Activated CD8-positive, alpha-beta T cell treated with anti-CD3 and anti-CD28 coated beads, Interleukin-2, amount 10 ng/mL, durations not matched to agents 7 days and 5 days (primary cell): ENCODE data around the gene LRP1. TPM values are rescaled to one million over a fixed set of nuclear protein-coding genes. Genes with fewer than 3 reads are reported as not detected.

Source experiments
- ATAC-seq: fragments of 150-1000 bp; cut with Tn5 transposase; one replicate; pipeline ENCODE4 v1.10.0; 2021; ENCODE audit warnings: moderate library complexity
- CTCF ChIA-PET: fragments of 350-600 bp; sonication (Branson Sonifier 250); formaldehyde crosslinking; loops from one replicate; lab custom pipeline; 2021; ENCODE audit warnings: antibody characterized with exemption; lab: Charles Lee
- POLR2A ChIA-PET: fragments of 350-600 bp; sonication (Branson Sonifier 250); formaldehyde crosslinking; loops from one replicate; lab custom pipeline; 2021; ENCODE audit warnings: antibody characterized with exemption; lab: Charles Lee
- DNase-seq: peaks from one replicate; pipeline ENCODE4 v3.0.0-alpha.2; 2020
- H3K27ac Mint-ChIP-seq: one replicate; pipeline ENCODE4 v1.8.0; 2021; ENCODE audit warnings: mild to moderate bottlenecking, mixed read lengths
- H3K27me3 Mint-ChIP-seq: one replicate; pipeline ENCODE4 v1.8.0; 2021; ENCODE audit warnings: low read depth, mixed read lengths
- H3K36me3 Mint-ChIP-seq: one replicate; pipeline ENCODE4 v1.8.0; 2021; ENCODE audit warnings: low read depth, mixed read lengths
- H3K4me1 Mint-ChIP-seq: one replicate; pipeline ENCODE4 v1.8.0; 2021; ENCODE audit warnings: low read depth, mixed read lengths
- H3K4me3 Mint-ChIP-seq: one replicate; pipeline ENCODE4 v1.8.0; 2021; ENCODE audit warnings: mild to moderate bottlenecking, mixed read lengths
- H3K9me3 Mint-ChIP-seq: one replicate; pipeline ENCODE4 v1.8.0; 2022; ENCODE audit warnings: mixed read lengths; ENCODE audit not compliant: insufficient read depth
- total RNA-seq, 2 experiments: library from RNA; stranded (reverse); gene quantifications; one replicate each; pipeline ENCODE4 v1.2.3, GENCODE V29; 2021

Gene LRP1
- total RNA-seq, 2 experiments from 2014 or later = 0.39 to 0.40 TPM

DNA sequence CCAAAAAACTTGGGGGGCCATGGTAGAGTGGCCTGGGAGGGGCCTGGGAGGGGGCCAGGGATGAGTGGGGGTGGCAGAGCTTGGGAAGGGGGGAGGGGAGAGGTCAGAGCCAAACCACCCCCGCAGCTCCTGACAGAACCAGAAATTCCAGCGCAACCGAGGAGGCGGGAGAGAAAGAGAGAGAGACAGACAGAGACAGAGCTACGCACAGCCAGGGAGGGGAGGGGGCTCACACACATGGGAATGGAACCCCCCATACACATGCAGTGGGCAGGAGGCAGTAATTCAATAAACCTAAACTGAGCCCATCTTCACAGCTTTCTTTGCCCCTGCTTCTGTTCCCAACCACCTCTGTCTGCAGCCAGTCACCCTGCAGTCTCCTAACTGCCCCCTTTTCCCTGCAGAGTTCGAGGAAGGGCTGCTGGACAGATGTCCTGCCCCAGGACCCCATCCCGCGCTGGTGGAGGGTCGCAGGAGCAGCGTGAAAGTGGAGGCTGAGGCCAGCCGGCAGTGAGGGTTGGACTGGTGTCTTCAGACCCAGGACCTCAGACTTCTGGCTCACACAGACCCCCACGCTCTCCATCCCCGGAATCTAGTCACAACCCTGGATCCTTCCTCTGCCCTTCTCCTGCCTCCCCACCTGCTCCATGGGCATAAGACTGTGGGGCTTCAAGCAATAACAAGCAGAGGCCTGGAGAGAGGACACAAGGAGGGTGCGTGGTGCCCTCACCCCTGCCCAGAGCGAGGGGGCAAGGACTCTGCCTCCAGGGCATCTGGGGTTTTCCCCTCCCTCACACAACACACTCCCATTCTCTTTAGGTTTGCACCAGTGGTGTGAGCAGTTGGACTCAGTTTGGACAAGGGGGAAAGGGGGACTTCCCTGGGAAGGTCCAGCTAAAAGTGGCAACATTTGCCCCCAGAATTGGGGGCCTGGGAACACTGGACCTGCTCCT, 33.8 kb upstream of the LRP1 start:
- Mint-ChIP-seq H3K27me3 (no peaks in the 10 kb centered on the region), H3K36me3 (peaks cover 66% of the 10 kb centered on the region), H3K9me3 (no peaks in the 10 kb centered on the region), H3K27ac (peak overlapping the region; percentile 92), H3K4me3 (peak overlapping the region; percentile 62), H3K4me1 (peaks cover 59% of the 10 kb centered on the region)
- ATAC-seq (no peak), DNase-seq (no peak)
- ChIA-PET POLR2A (interaction anchor here (0.9 to 3.9 kb wide), 6 partner anchors 10 to 29 kb away, joined by 4 to 58 read pairs (median 5); partner anchors contain the start of genes NEMP1 and STAT6), CTCF (interaction anchor here (0.7 to 18.4 kb wide), 10 partner anchors 11 to 514 kb away, joined by 3 to 233 read pairs (median 5); partner anchors contain the start of genes NEMP1, STAT6 and ZBTB39)

DNA sequence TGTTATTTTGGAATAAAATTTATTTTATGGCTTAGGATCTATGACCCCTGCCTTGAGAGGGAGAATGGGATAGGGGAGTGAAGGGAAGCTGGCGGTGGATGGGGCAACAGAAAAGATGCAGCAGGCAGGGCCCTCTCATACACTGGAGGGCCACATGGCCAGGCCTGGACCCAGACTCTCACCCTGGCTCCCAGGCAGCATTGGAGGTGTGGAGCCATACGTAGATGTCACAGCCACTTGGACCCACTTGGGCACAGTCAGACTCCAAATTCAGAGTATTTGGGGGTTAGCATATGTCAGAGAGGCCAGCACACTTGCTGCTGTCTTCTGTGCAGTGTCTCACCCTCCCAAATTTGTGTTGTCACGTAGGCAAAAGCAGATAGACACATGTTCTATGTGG, 32.8 kb upstream of the LRP1 start:
- ChIA-PET CTCF (interaction anchor here (12.4 to 18.4 kb wide), 2 partner anchors 12 to 26 kb away, joined by 190 to 233 read pairs; partner anchors contain the start of gene STAT6), POLR2A (interaction anchor here (1.3 to 8.0 kb wide), 3 partner anchors 9 to 17 kb away, joined by 4 to 77 read pairs (median 8); partner anchors contain the start of genes NEMP1 and STAT6)
- Mint-ChIP-seq H3K36me3 (peaks cover 73% of the 10 kb centered on the region), H3K9me3 (no peaks in the 10 kb centered on the region), H3K4me3 (no peak overlapping the region), H3K4me1 (peaks cover 57% of the 10 kb centered on the region), H3K27me3 (no peaks in the 10 kb centered on the region), H3K27ac (peak overlapping the region; percentile 62)
- DNase-seq = no peak
- ATAC-seq = no peak

- Mint-ChIP-seq H3K9me3 (no peaks in the 10 kb centered on the region), H3K4me1 (peaks cover 51% of the 10 kb centered on the region), H3K27me3 (no peaks in the 10 kb centered on the region), H3K36me3 (peaks cover 67% of the 10 kb centered on the region), H3K27ac (peak overlapping the region; percentile 62), H3K4me3 (no peak overlapping the region)
- ChIA-PET POLR2A (interaction anchor here (1.3 to 8.0 kb wide), 3 partner anchors 10 to 18 kb away, joined by 4 to 77 read pairs (median 8); partner anchors contain the start of genes NEMP1 and STAT6), CTCF (interaction anchor here (12.4 to 18.4 kb wide), 2 partner anchors 11 to 26 kb away, joined by 190 to 233 read pairs; partner anchors contain the start of gene STAT6)
- ATAC-seq (no peak), DNase-seq (no peak)
These were observed 32.1 kb upstream of the LRP1 start for GRCh38 chr12:57096099-57096572.

GRCh38 chr12:57096748-57097553, 31.3 kb upstream of the LRP1 start:
- Mint-ChIP-seq H3K36me3 (peaks cover 65% of the 10 kb centered on the region), H3K27me3 (no peaks in the 10 kb centered on the region), H3K27ac (peak overlapping the region; percentile 37)

DNA sequence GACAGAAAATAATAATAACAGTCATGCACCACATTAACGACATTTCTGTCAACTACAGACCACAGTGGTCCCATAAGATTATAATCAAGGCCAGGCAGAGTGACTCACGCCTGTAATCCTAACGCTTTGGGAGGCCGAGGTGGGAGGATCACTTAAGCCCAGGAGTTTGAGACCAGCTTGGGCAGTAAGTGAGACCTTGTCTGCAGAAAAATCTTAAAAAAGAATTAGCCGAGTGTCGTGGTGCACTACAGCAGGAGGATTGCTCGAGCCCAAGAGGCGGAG, 30.8 kb upstream of the LRP1 start:
- ChIA-PET POLR2A (interaction anchor here (1.3 to 8.0 kb wide), 2 partner anchors 12 to 19 kb away, joined by 4 to 77 read pairs; partner anchors contain the start of genes NEMP1 and STAT6), CTCF (interaction anchor here (1.0 to 18.4 kb wide), 3 partner anchors 10 to 96 kb away, joined by 3 to 233 read pairs (median 190); partner anchors contain the start of gene STAT6)
- peaks cover 67% of the 10 kb centered on the region for H3K36me3 Mint-ChIP-seq
- H3K4me1 Mint-ChIP-seq = peaks cover 51% of the 10 kb centered on the region
- H3K27ac Mint-ChIP-seq = no peak overlapping the region
- ATAC-seq = no peak
- H3K4me3 Mint-ChIP-seq = no peak overlapping the region
- H3K9me3 Mint-ChIP-seq = no peaks in the 10 kb centered on the region
- DNase-seq = no peak
- H3K27me3 Mint-ChIP-seq = no peaks in the 10 kb centered on the region

More at GRCh38 chr12:57096748-57097553, 31.3 kb upstream of the LRP1 start:
- ChIA-PET CTCF (interaction anchor here (12.4 to 18.4 kb wide), 2 partner anchors 10 to 27 kb away, joined by 190 to 233 read pairs; partner anchors contain the start of gene STAT6), POLR2A (interaction anchor here (0.6 to 8.0 kb wide), 5 partner anchors 10 to 184 kb away, joined by 4 to 77 read pairs (median 4); partner anchors contain the start of genes NEMP1 and STAT6)
- ATAC-seq = no peak
- H3K4me3 Mint-ChIP-seq = no peak overlapping the region
- H3K4me1 Mint-ChIP-seq = peaks cover 51% of the 10 kb centered on the region
- DNase-seq = no peak
- H3K9me3 Mint-ChIP-seq = no peaks in the 10 kb centered on the region

- no peaks in the 10 kb centered on the region for H3K9me3 Mint-ChIP-seq
- DNase-seq = no peak
- peaks cover 60% of the 10 kb centered on the region for H3K36me3 Mint-ChIP-seq
- H3K27ac Mint-ChIP-seq = peak overlapping the region; percentile 51
- H3K4me3 Mint-ChIP-seq = no peak overlapping the region
- CTCF ChIA-PET = interaction anchor here (0.9 to 18.4 kb wide), 5 partner anchors 9 to 97 kb away, joined by 3 to 233 read pairs (median 4); partner anchors contain the start of gene STAT6
- ATAC-seq = no peak
- peaks cover 47% of the 10 kb centered on the region for H3K4me1 Mint-ChIP-seq
- no peaks in the 10 kb centered on the region for H3K27me3 Mint-ChIP-seq
- POLR2A ChIA-PET = interaction anchor here (3.7 to 8.0 kb wide), 2 partner anchors 11 to 20 kb away, joined by 17 to 77 read pairs; partner anchors contain the start of genes NEMP1 and STAT6
These were observed 29.7 kb upstream of the LRP1 start for GRCh38 chr12:57098546-57098945.

- Mint-ChIP-seq H3K27ac (peak overlapping the region; percentile 51), H3K4me3 (no peak overlapping the region), H3K36me3 (peaks cover 63% of the 10 kb centered on the region), H3K4me1 (peaks cover 47% of the 10 kb centered on the region), H3K27me3 (no peaks in the 10 kb centered on the region), H3K9me3 (no peaks in the 10 kb centered on the region)
- DNase-seq (no peak), ATAC-seq (no peak)
- POLR2A ChIA-PET = interaction anchor here (1.4 to 8.0 kb wide), 4 partner anchors 7 to 94 kb away, joined by 3 to 77 read pairs (median 12); partner anchors contain the start of genes NEMP1 and STAT6
- CTCF ChIA-PET = interaction anchor here (0.9 to 18.4 kb wide), 3 partner anchors 8 to 98 kb away, joined by 4 to 233 read pairs (median 4); partner anchors contain the start of gene STAT6
These were observed 29.1 kb upstream of the LRP1 start for GRCh38 chr12:57099047-57099714.

DNA sequence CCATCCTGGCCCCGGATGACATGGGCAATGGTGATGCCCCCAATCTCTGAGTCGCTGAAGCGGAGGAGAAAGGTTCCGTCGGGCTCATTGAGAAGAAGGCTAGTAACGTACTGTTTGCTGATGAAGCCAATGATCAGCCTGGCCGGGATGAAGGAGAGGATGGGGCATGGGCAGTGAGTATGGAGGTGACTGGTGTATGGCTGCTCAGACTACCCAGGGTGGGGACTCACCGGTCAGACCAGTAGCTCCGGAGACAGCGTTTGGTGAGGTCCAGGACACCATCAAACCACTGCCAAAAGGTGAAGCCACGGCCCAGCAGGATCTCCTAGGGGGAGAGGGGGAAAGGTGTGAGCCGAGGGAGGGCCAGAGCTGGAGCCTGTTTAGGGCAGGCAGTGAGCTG, 28.5 kb upstream of the LRP1 start:
- CTCF ChIA-PET = interaction anchor here (0.9 to 18.4 kb wide), 3 partner anchors 7 to 99 kb away, joined by 4 to 233 read pairs (median 4); partner anchors contain the start of gene STAT6
- peaks cover 63% of the 10 kb centered on the region for H3K36me3 Mint-ChIP-seq
- H3K27ac Mint-ChIP-seq = peak overlapping the region; percentile 71
- ATAC-seq = no peak
- H3K9me3 Mint-ChIP-seq = no peaks in the 10 kb centered on the region
- H3K27me3 Mint-ChIP-seq = no peaks in the 10 kb centered on the region
- H3K4me3 Mint-ChIP-seq = no peak overlapping the region
- POLR2A ChIA-PET = interaction anchor here (1.4 to 8.0 kb wide), 4 partner anchors 8 to 94 kb away, joined by 3 to 77 read pairs (median 12); partner anchors contain the start of genes NEMP1 and STAT6
- no peak for DNase-seq
- H3K4me1 Mint-ChIP-seq = peaks cover 47% of the 10 kb centered on the region

GRCh38 chr12:57101892-57102695, 26.2 kb upstream of the LRP1 start:
- no peak for DNase-seq
- CTCF ChIA-PET = interaction anchor here (1.2 to 18.4 kb wide), 5 partner anchors 5 to 33 kb away, joined by 3 to 233 read pairs (median 9); partner anchors contain the start of genes NAB2 and STAT6
- H3K9me3 Mint-ChIP-seq = no peaks in the 10 kb centered on the region
- peak overlapping the region; percentile 82 for H3K27ac Mint-ChIP-seq
- peak; percentile 23 for ATAC-seq
- no peak overlapping the region for H3K4me3 Mint-ChIP-seq
- H3K36me3 Mint-ChIP-seq = peaks cover 68% of the 10 kb centered on the region
- peaks cover 55% of the 10 kb centered on the region for H3K4me1 Mint-ChIP-seq
- H3K27me3 Mint-ChIP-seq = no peaks in the 10 kb centered on the region
- POLR2A ChIA-PET = interaction anchor here (1.0 to 8.0 kb wide), 3 partner anchors 7 to 55 kb away, joined by 3 to 77 read pairs (median 17); partner anchors contain the start of genes NEMP1 and STAT6
